HepG2 (cell line): ENCODE results near the gene MIDN. TPM values are rescaled to one million over a fixed set of nuclear protein-coding genes. Genes with fewer than 3 reads are reported as not detected.

ENCODE experiments used
- ATF3 ChIP-seq: sonication (generic); formaldehyde crosslinking; IDR thresholded peaks from 2 replicates; pipeline ENCODE4 v1.4.0; 2020; ENCODE audit warnings: missing genetic modification reagents
- DRAP1 ChIP-seq: IDR thresholded peaks from 2 replicates; pipeline ENCODE4 v1.6.1; 2016; ENCODE audit warnings: missing genetic modification reagents, missing compliant biosample characterization
- FOXJ3 ChIP-seq: sonication (generic); formaldehyde crosslinking; IDR thresholded peaks from 2 replicates; pipeline ENCODE4 v1.4.0; 2020; ENCODE audit warnings: missing genetic modification reagents, mild to moderate bottlenecking, borderline replicate concordance
- FOXK2 ChIP-seq: fragments of 450-650 bp; IDR thresholded peaks from 2 replicates; pipeline ENCODE4 v1.6.1; 2016
- KLF6 ChIP-seq: IDR thresholded peaks from 2 replicates; pipeline ENCODE4 v1.8.0; 2016; ENCODE audit warnings: missing biosample characterization, missing genetic modification reagents
- MXD3 ChIP-seq: IDR thresholded peaks from 2 replicates; pipeline ENCODE4 v1.6.1; 2016; ENCODE audit warnings: mild to moderate bottlenecking, missing biosample characterization, missing genetic modification reagents
- SP5 ChIP-seq: IDR thresholded peaks from 2 replicates; pipeline ENCODE4 v1.6.1; 2016; ENCODE audit warnings: low read depth, borderline replicate concordance
- TBX3 ChIP-seq: fragments of 450-650 bp; IDR thresholded peaks from 2 replicates; pipeline ENCODE4 v1.6.1; 2017; ENCODE audit warnings: antibody characterized with exemption, mild to moderate bottlenecking, inconsistent platforms, borderline replicate concordance
- THAP8 ChIP-seq: sonication (generic); formaldehyde crosslinking; IDR thresholded peaks from 2 replicates; pipeline ENCODE4 v1.5.1; 2020; ENCODE audit warnings: missing genetic modification reagents, mild to moderate bottlenecking, borderline replicate concordance
- ZFP82 ChIP-seq: sonication (generic); formaldehyde crosslinking; IDR thresholded peaks from 2 replicates; pipeline ENCODE4 v1.5.1; 2020; ENCODE audit warnings: mild to moderate bottlenecking, missing genetic modification reagents, borderline replicate concordance
- ZNF138 ChIP-seq: sonication (generic); formaldehyde crosslinking; IDR thresholded peaks from 2 replicates; pipeline ENCODE4 v1.5.0; 2020; ENCODE audit warnings: mild to moderate bottlenecking, low read depth, missing genetic modification reagents
- ZNF253 ChIP-seq: sonication (generic); formaldehyde crosslinking; IDR thresholded peaks from 2 replicates; pipeline ENCODE4 v1.8.0; 2022; ENCODE audit warnings: mild to moderate bottlenecking, missing genetic modification reagents, borderline replicate concordance
- ZNF280D ChIP-seq: sonication (generic); formaldehyde crosslinking; IDR thresholded peaks from 2 replicates; pipeline ENCODE4 v1.5.1; 2020; ENCODE audit warnings: mild to moderate bottlenecking, missing genetic modification reagents
- ZNF318 ChIP-seq: sonication (generic); formaldehyde crosslinking; IDR thresholded peaks from 2 replicates; pipeline ENCODE4 v1.4.0; 2020; ENCODE audit warnings: mild to moderate bottlenecking, missing genetic modification reagents
- polyA plus RNA-seq, 8 experiments: library from polyadenylated mRNA; depleted of rRNA in 3 of 8; stranded (reverse) in 7 of 8; unstranded in 1 of 8; fragments of >200 nt; fragmentation: Illumina TruSeq in 4 of 8; extraction: Trizol in 4 of 8; gene quantifications; 2 replicates each; pipeline versions ENCODE4 v1.2.1 to v1.2.3, GENCODE V29; 2011 to 2016; ENCODE audit warnings: low read depth in 4 of 8, missing spikeins in 1 of 8, mixed read lengths in 1 of 8; ENCODE audit not compliant: insufficient read depth in 1 of 8
- total RNA-seq, 5 experiments: library from RNA; depleted of rRNA; stranded (reverse); fragments of >200 nt; fragmentation: Illumina TruSeq; extraction: Trizol; gene quantifications; 2 replicates each; pipeline ENCODE4 v1.2.3, GENCODE V29; 2016; ENCODE audit warnings: low read depth in 1 of 5

Gene MIDN
- total and polyA plus RNA-seq, 2 of the 13 experiments (the other 11 are each of a cell fraction or from before 2014, with no cell fraction given) = 8.4 to 18.0 TPM

GRCh38 chr19:1248139-1248785 is at the start of gene MIDN (continued):
- TF ChIP-seq ZNF280D (0 out of 2 replicates have a peak, but pooled peaks have one; percentile 8), TBX3 (no peak), SP5 (CRISPR knock-in tag) (peak; percentile 81), DRAP1 (CRISPR knock-in tag) (peak; percentile 94), ZFP82 (CRISPR knock-in tag) (no peak), MXD3 (CRISPR knock-in tag) (peak; percentile 87), ZNF253 (CRISPR knock-in tag) (no peak), THAP8 (CRISPR knock-in tag) (peak; percentile 80; the same call in 1 of the 2 replicates), ZNF138 (CRISPR knock-in tag) (no peak), FOXK2 (no peak), KLF6 (CRISPR knock-in tag) (peak; percentile 80; the same call in 1 of the 2 replicates), FOXJ3 (0 out of 2 replicates have a peak, but pooled peaks have one; percentile 23), ATF3 (CRISPR knock-in tag) (no peak), ZNF318 (CRISPR knock-in tag) (no peak)
